Transverse colon (tissue), 4 donors: ENCODE measurements around the gene CDK5R2. TPM values are rescaled to one million over a fixed set of nuclear protein-coding genes. Genes with fewer than 3 reads are reported as not detected.

Experiments used
- DNase-seq: peaks from one replicate; pipeline ENCODE4 v3.0.0-alpha.2; 2019
- H3K27ac ChIP-seq, 4 donors: fragments of 200-600 bp; sonication (generic); 2 replicates each; pipeline ENCODE4 v1.5.1; 2016 to 2018; ENCODE audit warnings: inconsistent platforms in 4 of 4
- H3K27me3 ChIP-seq: fragments of 200-600 bp; sonication (generic); 2 replicates; pipeline ENCODE4 v1.5.1; 2017; ENCODE audit warnings: inconsistent platforms
- H3K36me3 ChIP-seq, 4 donors: fragments of 200-600 bp; sonication (generic); 2 replicates each; pipeline ENCODE4 v1.5.1; 2017 to 2019; ENCODE audit warnings: inconsistent platforms in 4 of 4
- H3K4me1 ChIP-seq, 4 donors: fragments of 200-600 bp; sonication (generic); 2 replicates each; pipeline ENCODE4 v1.5.1; 2017 to 2020; ENCODE audit warnings: inconsistent platforms in 4 of 4
- H3K4me3 ChIP-seq, 4 donors: fragments of 200-600 bp; sonication (generic); 1 replicate in 1 of 4; 2 replicates in 3 of 4; pipeline versions ENCODE4 v1.5.1 to v1.6.1; 2017 to 2019; ENCODE audit warnings: inconsistent platforms in 4 of 4
- H3K9me3 ChIP-seq, 2 donors: fragments of 200-600 bp; sonication (generic); 2 replicates each; pipeline ENCODE4 v1.5.1; 2017 to 2019; ENCODE audit warnings: inconsistent platforms in 2 of 2
- EP300 ChIP-seq: sonication (generic); formaldehyde crosslinking; IDR thresholded peaks from one replicate; pipeline ENCODE4 v1.6.1; 2017; ENCODE audit warnings: antibody characterized with exemption, low read depth
- POLR2A ChIP-seq: fragments of 450-650 bp; IDR thresholded peaks from one replicate; pipeline ENCODE4 v1.6.1; 2016; ENCODE audit warnings: antibody characterized with exemption, mild to moderate bottlenecking, moderate library complexity
- POLR2AphosphoS5 ChIP-seq, 3 donors: sonication (generic); formaldehyde crosslinking; IDR thresholded peaks; one replicate each; pipeline ENCODE4 v1.6.1; 2016; ENCODE audit warnings: antibody characterized with exemption in 3 of 3
- WGBS, 2 donors: methylation state at CpG; one replicate each; pipeline ENCODE4 v1.1.5; 2018; ENCODE audit warnings: low coverage in 1 of 2; 5-methylcytosine and 5-hydroxymethylcytosine counted together
- in situ Hi-C, 4 donors: fragments of 200-750 bp; cut with MboI; loops; one replicate each; pipeline versions ENCODE4 v1.15.0 to v1.15.1; 2017; ENCODE audit warnings: low sequenced_read_pairs in 3 of 4, low pct_ligation_motif_present in 1 of 4, low pct_unique_long_range_greater_than_20kb in 1 of 4
- intact Hi-C: fragments of 100-400 bp; cut with DNase I; formaldehyde crosslinking; loops from one replicate; pipeline ENCODE4 v1.15.1; 2023; ENCODE audit warnings: low total_unique reads
- small RNA-seq, 4 donors: library from RNA; depleted of rRNA; stranded (forward); fragments of <200 nt; gene quantifications; one replicate each; pipeline ENCODE3, GENCODE V24; 2016
- total RNA-seq, 4 donors: library from RNA; depleted of rRNA; stranded (reverse); fragments of >200 nt; gene quantifications; one replicate each; pipeline ENCODE4 v1.1.0, GENCODE V29; 2016
- TF ChIP-seq, protein P1 (sequence below), 5 experiments: fragments of 200-600 bp in 3 of 5; fragments of 450-650 bp in 2 of 5; sonication (generic) in 3 of 5; IDR thresholded peaks; 1 replicate in 2 of 5; 2 replicates in 3 of 5; pipeline ENCODE4 v1.5.1; 2016 to 2017; ENCODE audit warnings: antibody characterized with exemption in 5 of 5, inconsistent platforms in 3 of 5, mild to moderate bottlenecking in 2 of 5, moderate library complexity in 1 of 5

The CDK5R2 gene
- total RNA-seq, 4 donors from 2014 or later: 0.41 TPM; not detected in 3

DNA sequence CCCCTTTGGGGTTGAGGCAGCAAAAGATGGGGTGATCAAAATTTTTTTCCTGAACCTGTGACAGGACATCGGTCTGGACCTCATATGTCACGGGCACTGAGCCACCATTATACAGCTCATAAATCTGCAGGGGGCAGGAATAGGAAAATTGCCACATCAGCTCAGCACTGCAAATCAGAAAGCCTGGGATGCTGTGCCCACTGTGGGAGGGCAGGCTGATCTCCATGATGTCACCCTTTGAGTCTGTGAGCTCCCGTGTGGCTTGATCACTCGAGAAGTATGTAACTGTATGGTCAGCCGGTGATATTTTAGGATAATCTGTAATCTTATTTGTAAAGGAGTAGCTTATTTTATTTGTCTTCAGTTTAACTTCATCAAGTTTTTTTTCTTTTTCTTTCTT, 51.4 kb downstream of the CDK5R2 start:
- Histone ChIP-seq H3K4me3 (no peak overlapping the region), H3K9me3 (no peaks in the 10 kb centered on the region), H3K36me3 (no peaks in the 10 kb centered on the region), H3K27me3 (peaks cover 14% of the 10 kb centered on the region), H3K27ac (no peak overlapping the region), H3K4me1 (no peaks in the 10 kb centered on the region)
- intact Hi-C loops (no loop called here), in situ Hi-C loops (no loop called here)
- 71 to 80% methylated on average over 2 to 5 of the region's 5 CpGs for whole genome bisulfite sequencing, 2 donors
- no peak for DNase-seq
- TF ChIP-seq EP300 (no peak), POLR2AphosphoS5 (IDR thresholded peaks at IDR 0.05) (no peak), POLR2A (no peak)
- TF ChIP-seq, protein P1, sequence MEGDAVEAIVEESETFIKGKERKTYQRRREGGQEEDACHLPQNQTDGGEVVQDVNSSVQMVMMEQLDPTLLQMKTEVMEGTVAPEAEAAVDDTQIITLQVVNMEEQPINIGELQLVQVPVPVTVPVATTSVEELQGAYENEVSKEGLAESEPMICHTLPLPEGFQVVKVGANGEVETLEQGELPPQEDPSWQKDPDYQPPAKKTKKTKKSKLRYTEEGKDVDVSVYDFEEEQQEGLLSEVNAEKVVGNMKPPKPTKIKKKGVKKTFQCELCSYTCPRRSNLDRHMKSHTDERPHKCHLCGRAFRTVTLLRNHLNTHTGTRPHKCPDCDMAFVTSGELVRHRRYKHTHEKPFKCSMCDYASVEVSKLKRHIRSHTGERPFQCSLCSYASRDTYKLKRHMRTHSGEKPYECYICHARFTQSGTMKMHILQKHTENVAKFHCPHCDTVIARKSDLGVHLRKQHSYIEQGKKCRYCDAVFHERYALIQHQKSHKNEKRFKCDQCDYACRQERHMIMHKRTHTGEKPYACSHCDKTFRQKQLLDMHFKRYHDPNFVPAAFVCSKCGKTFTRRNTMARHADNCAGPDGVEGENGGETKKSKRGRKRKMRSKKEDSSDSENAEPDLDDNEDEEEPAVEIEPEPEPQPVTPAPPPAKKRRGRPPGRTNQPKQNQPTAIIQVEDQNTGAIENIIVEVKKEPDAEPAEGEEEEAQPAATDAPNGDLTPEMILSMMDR (IDR thresholded peaks at IDR 0.05): no peak

Small RNA genes lying within 50 kb of the gene (small RNA-seq; reads per million reads assigned to genes)
- gene MIR375: 6,934 to 25,725 (median 12,214) reads per million in 4 donors
- 0 reads per million in 4 donors for gene RNU6-642P

Other genes with a start within 250 kb of the CDK5R2 start
- gene TTLL4, start 248.8 kb upstream of the CDK5R2 start, total RNA-seq: 10 to 100 TPM in 3 of 4 donors, 1 to 10 TPM in 1; 6.0 to 26.0 (median 15.9) TPM
- 100 to 1,000 TPM in 1 of 4 donors, 10 to 100 TPM in 3; 48.3 to 159 (median 75.5) TPM for gene CYP27A1, start 177.5 kb upstream of the CDK5R2 start, total RNA-seq
- gene PRKAG3, start 127.9 kb upstream of the CDK5R2 start, total RNA-seq: not detected
- 100 to 1,000 TPM in 1 of 4 donors, 1 to 10 TPM in 1, under 1 TPM in 1, not detected in 1; 0.82 to 164 (median 1.7) TPM for gene WNT6, start 99.9 kb upstream of the CDK5R2 start, total RNA-seq
- gene WNT10A, start 78.8 kb upstream of the CDK5R2 start, total RNA-seq: 1 to 10 TPM in 1 of 4 donors, under 1 TPM in 1, not detected in 2; 0.27 to 1.6 TPM
- gene FEV, start 25.5 kb downstream of the CDK5R2 start, total RNA-seq: 1 to 10 TPM in 2 of 4 donors, not detected in 2; 1.9 to 8.2 TPM
- 1 to 10 TPM in 1 of 4 donors, not detected in 3; 5.6 TPM for gene CRYBA2, start 33.8 kb downstream of the CDK5R2 start, total RNA-seq
- 1 to 10 TPM in 2 of 4 donors, under 1 TPM in 1, not detected in 1; 0.64 to 3.0 (median 1.5) TPM for gene CFAP65, start 81.8 kb downstream of the CDK5R2 start, total RNA-seq
- 10 to 100 TPM; 21.1 to 67.4 (median 65.5) TPM for gene IHH, start 101.3 kb downstream of the CDK5R2 start, total RNA-seq
- 10 to 100 TPM; 50.5 to 90.2 (median 65.3) TPM for gene NHEJ1, start 201.1 kb downstream of the CDK5R2 start, total RNA-seq
- 10 to 100 TPM in 3 of 4 donors, 1 to 10 TPM in 1; 5.4 to 18.4 (median 15.7) TPM for gene SLC23A3, start 210.4 kb downstream of the CDK5R2 start, total RNA-seq
- 100 to 1,000 TPM in 3 of 4 donors, 10 to 100 TPM in 1; 50.4 to 114 (median 106) TPM for gene CNPPD1, start 217.3 kb downstream of the CDK5R2 start, total RNA-seq
- gene RETREG2, start 218.6 kb downstream of the CDK5R2 start, total RNA-seq: 100 to 1,000 TPM in 2 of 4 donors, 10 to 100 TPM in 2; 37.8 to 226 (median 102) TPM
- 100 to 1,000 TPM in 3 of 4 donors, 10 to 100 TPM in 1; 90.2 to 156 (median 119) TPM for gene ZFAND2B, start 247.1 kb downstream of the CDK5R2 start, total RNA-seq